Fibroblast of the conjunctiva (primary cell): ENCODE data around the gene CSPG4.
"Not testable (repeated sequence)": the region's sequence is repeated elsewhere in the genome, so short reads cannot be mapped to it uniquely, and the experiment has no call there.

Experiments used
- DNase-seq: peaks from one replicate; pipeline ENCODE4 v3.0.0-alpha.2; 2010; ENCODE audit warnings: low read depth

Gene CSPG4

DNA sequence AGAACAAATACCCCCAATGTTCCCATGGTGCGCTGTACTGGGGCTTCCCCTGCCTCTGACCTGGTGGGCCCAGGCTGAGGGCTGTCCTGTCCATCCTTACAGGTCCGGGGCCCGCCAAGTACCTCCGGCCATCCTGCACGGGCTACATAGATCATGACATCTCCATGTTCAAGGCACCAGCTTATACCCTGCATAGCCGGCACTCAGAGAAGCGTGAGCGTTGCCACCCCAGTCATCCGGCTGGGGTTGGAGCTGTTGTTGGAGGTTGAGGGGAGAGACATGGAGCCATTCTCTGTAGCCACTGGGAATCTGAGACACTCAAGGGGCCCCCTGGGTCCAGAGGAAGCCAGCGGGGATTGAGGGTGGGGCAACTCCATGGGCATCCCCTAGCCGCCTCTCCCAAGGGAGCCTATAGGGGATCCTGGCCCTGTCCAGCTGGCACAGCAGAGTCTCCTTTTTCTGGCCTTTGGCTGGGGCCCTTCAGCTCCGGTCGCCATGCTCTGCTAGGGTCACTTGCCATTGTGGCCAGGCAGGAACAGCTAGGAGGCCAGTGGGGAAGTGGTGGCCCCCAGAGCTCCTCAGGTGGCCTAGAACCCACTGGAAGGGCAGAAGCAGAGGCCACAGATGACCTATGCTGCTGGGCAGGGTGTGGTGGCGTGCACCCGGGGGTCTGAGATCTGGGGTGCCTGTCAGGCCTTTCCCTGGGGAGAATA is 12.5 kb upstream of the CSPG4 start:
- DNase-seq, result no peak

DNA sequence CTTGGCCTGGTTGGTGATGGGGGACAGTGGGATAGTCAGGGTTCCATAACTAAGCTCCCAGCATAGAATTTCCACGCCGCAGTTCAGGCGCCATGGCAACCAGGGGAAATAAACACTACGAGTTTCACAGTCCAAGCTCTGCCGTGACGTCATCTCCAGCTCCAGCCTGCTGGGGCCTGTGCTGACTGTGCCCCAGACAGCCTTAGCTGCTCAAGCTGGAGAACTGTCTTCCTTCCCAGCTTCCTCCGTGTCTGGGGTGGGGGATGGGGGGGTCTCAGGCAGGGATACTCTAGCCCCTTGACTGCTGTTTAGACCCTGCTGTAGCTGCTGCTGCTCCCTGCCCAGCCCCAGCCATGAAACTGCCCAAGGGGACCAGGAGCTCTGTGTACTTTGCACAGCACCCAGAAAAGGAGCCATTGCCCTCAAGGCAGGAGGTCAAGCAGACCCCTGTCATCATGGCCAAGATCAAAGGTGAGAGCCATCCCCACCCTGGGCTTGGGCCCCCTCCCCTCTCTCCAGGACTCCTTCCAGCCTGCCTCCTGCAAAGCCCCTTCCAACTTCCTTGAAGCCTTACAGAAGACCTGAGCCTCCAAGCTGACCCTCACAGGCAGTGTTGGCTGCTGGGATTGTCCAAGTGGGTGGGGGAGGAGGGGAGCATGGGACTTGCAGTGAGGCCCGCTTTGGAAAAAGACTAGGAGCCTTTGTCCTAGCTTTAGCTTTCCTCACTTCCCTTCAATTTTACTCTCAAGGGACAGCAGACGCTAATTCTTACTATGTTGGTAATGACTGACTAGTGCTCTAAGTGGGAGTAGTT is 11.4 kb upstream of the CSPG4 start:
- peak; percentile 90 for DNase-seq

- DNase-seq, result no peak
These were observed 10.7 kb upstream of the CSPG4 start for GRCh38 chr15:75723171-75723846.

DNA sequence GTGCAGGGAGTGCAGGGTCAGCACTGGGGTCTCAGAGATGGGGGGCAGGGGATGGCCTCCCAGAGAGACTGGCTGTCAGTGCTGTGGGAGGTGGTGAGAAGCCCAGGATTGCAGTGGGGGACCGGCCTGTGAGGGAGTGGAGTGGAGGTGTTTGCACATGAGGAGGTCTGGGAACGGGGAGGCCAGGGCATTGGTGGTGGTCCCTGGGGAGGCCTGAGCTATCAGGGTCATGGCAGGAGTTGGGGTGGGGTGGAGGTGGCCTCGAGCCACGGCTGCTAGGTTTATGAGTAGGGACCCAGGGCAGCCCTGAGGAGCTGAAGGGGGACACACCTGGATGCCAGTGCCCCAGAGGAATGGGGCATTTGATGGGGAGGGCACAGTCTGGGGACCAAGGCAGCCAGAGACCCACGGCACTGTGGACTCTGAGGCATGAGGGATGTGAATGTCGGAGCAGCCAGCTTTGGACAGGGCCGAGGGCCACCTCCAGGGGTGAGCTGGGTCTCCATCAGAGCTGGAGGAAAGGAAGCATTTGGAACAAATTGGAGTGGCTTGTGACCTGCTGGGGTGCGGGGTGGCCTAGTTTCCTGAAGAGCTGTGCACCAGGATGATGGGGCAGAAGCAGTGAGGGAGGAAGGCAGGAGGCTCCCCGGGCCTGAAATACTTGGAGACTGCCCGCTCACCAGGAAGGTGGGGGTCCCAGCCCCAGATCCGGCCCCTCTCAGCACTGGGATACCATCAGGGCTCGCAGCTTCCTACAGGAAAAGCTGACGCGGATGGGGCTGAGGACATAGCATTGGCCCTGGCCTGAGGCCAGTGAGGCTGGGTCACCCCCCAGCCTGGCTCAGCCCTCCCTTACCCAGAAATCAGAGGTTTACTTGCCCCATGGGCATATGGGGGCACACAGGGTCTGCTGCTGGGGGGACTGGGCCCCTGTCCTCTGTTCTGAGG is 9.5 kb upstream of the CSPG4 start:
- DNase-seq, result no peak

- DNase-seq, result no peak
These were observed 8.9 kb upstream of the CSPG4 start for GRCh38 chr15:75721480-75721922.

DNA sequence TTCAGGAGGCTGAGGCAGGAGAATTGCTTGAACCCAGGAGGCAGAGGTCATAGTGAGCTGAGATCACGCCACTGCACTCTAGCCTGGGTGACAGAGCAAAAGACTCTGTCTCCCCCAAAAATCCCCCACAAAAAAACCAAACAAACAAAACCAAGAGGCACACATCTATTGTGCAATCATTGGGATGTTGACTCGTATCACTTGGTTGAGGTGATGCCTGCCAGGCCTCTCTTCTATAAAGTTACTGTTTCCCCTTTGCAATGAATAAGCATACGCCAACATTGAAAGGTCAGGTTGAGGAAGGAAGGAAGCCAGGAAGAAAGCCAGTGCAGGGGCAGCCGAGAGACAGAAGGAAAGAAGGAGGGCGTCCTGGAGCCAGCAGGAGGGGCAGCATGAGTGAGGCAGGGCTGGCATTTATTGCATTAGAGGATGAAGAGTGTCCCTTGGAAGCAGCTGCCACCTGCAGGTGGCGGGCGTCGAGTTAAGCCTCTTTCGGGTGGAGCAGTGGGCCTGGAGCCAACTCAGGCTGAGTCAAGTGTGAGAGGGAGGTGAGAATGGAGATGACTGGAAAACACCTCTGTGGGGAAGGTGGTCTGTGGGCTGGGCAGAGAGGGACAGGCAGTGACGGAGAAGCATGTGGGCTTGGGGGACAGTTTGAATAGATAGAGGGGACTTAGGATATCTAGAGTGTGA is 8.3 kb upstream of the CSPG4 start:
- no peak for DNase-seq

DNA sequence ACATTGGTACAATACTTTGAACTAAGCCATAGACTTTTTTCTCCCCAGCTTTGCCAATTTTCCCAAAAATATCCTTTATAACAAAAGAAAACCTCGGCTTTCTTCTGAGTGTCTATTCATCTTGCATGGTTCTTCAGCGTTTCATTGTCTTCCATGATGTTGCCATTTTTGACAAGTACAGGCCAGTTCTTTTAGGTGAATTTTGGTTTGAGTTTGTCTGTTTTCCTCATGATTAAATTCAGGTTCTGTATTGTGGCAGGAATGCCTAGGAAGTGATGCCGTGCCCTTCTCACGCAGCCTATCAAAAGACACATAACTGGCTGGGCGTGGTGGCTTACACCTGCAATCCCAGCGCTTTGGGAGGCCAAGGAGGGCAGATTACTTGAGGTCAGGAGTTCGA is 7.6 kb upstream of the CSPG4 start:
- no peak for DNase-seq

GRCh38 chr15:75718328-75718727 is 5.7 kb upstream of the CSPG4 start:
- DNase-seq, result no peak

DNA sequence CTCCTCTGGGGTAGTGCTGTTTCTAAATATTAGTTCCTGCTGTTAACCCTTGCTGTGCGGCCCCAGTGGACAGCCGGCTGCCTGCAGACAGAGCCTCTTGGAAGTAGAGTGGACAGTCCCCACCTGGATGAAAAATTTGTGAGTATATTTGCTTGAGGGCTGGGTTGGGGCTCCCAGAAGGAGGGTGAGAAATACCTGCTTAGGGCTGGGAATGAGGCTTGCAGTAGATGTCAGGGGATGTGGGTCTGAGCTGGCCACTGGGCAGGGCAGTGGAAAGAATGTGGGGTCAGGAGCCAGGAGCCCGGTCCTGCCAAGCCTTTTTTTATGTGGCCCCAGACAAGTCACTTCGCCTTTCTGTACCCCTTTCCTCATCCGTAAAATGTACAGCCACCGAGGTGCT is 4.4 kb upstream of the CSPG4 start:
- DNase-seq, result not testable (repeated sequence)

DNA sequence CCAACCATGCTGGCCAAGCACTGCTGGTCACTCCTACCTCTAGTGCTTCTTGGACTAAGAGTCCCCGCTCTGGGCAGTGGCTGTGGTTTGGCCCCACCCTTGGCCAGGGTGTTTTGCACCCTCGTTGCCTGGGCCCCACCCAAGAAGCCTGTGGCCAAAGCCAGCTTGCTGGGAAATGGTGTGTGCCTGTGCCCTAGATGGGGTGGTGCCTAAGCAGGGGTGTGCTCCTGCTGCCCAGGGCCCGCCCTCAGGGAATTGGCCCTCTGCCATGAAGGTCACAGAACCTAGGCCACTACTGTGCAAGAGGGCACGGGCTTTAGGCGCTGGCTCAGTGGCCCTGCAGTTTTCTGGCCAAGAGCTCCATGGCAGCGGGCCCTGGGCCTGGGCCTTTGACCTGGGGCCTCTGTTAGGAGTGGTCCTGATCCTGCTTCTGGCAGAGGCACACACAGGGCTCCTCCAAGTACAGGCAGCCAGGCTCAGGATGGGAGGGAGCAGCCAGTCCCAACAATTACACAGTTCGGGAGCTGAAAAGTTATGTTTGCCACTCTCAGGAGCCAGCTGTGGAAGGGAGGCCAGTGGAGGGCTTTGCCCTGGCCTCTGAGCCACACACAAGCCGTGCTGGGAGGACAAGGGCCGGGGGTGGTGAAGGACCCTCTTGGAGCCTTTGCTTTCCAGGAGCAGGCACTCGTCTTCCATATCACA is 3.8 kb upstream of the CSPG4 start:
- not testable (repeated sequence) for DNase-seq

- DNase-seq, result not testable (repeated sequence)
These were observed 2.7 kb upstream of the CSPG4 start for GRCh38 chr15:75715312-75715832.

- DNase-seq, result no peak
These were observed 1.5 kb upstream of the CSPG4 start for GRCh38 chr15:75714195-75714594.

DNA sequence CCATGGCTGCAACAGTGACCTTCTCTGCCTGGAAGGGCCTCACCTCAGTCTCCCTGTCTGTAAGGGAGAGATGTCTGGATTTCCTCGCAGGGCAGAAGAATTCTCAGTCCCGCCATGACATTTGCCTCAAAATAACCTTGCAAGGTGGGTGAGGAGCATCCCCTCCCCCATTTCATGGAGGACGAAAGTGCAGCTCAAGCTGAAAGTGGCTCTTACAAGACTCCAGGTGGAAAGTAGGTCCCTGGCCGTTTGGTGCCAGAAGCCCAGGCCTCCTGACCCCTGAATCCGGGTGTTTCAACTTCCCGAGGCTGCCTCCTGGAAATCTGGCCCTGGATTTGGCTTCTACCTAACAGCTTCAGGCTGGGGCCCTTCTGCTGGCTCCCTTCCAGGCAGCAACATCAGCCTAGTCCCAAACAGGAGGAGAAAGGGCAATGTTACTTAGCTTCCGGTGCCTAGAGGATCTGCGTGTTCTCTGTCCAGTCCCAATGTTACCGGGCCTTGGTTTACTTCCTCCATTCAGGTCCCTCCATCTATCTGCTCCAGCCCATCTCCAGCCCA is 769 bp upstream of the CSPG4 start:
- no peak for DNase-seq

DNA sequence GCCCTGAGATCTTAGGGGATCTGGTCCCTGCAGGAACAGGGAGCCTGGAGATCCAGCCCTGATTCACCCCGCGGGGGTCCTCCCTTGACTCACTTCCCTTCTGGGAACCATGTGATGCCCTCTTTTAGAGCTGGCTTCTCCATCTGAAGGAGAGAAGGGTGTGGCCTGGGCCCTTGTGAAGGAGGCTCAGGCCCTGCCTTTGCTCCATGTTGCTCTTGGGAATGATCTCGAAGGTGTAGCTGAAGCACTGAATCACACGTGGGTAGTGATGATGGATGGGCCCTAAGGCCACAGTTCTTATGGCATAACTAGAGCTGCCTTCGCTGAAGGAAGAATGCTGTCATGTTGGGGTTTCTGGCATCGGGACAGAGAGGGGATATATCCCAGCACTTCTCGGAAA is 1.2 kb downstream of the CSPG4 start:
- not testable (repeated sequence) for DNase-seq

DNA sequence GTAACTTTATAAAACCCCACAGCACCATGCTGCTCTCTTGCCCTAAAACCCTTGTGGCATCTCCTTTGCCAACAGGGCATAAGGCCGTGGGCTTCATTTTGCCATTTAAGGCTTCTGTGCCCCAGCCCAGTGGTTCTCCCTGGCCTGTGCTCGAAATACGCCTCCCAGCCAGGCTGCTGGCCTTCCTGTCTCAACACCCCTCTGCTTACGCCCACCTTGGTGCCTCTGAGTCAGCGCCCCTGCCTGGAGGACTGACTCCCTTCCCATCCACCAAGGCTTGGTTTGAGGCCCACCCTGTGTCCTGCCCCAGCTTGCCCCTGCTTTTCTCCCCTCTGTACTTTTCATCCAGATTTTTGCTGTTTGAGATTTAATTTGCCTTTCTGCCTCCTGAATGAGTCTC is 1.8 kb downstream of the CSPG4 start:
- not testable (repeated sequence) for DNase-seq

DNA sequence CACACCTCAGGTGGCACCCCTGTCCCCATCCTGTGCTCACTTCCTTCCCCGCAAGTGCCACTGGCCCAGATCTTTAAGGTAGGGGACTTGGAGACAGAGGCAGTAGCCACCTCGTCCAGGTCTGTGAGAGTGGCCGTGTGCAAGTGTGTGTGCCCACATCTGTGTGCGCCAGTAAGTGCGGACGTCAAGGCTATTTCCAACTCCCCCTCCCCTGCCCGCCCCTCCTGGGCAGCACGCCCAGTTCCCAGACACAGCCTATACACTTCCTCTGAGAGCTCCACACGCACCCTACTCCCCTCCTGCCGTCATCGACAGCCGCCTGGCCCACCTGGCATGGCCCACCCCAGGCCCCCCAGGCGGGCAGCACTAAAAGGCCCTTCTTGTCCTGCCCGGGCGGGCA is 3.2 kb downstream of the CSPG4 start:
- DNase-seq, result not testable (repeated sequence)

DNA sequence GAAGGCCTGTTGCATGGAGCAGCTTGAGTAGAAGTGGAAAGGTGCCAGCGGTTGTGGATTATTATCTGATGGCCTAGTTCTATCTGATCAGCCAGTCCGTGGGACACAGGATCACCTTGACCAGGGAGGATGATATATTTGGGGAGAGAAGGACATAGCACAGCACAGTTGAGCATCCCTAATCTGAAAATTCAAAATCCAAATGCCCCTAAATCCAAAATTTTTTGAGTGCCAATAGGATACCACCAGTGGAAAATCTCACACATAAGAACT is 6.0 kb downstream of the CSPG4 start:
- DNase-seq, result no peak

GRCh38 chr15:75705854-75706681 is 6.6 kb downstream of the CSPG4 start:
- no peak for DNase-seq

- DNase-seq, result not testable (repeated sequence)
These were observed 7.3 kb downstream of the CSPG4 start for GRCh38 chr15:75705375-75705774.
